HG03095 (cell line): ENCODE measurements around the gene BBS12.

ENCODE experiments used
- ATAC-seq: cut with Tn5 transposase; IDR thresholded peaks from one replicate; pipeline ENCODE4 v1.9.1; 2021; ENCODE audit warnings: moderate library complexity; ENCODE audit not compliant: unreplicated experiment

The BBS12 gene

DNA sequence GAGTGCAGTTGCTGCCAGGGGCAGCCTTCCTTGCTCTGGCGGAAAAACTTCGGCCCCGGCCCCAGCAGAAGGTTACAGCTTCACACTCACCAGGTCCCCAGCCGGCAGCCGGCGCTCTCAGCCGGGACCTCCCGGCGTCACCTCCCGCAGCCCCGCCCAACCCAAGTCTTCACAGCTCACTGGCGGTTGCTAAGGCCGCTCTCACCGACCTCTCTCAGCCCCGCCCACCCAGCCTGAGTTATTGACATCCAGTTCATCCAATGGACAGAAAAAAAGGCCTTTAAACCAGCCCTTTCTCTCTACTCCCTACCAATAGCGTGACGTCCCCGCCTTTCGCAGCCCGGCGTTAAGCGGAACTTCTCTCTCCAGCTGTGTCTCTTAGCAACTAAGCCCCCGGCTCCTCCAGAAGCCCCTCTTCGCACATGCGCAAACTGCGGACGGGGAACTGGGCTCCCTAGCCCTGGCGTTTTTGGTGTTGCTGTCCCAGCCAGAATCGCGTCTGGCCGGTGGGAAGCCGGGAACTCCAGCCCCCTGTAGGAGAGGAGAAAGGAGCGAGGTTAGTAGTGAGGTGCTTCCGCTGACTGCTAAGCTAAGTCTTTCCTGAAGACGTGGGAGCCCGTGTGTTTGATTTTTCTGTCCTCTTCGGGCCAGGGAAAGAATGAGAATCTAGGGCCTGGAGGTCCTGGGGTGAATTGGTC lies at the start of gene BBS12:
BBS12 (plus strand) TSS at position 376 of the 698 bp plus-strand sequence. CDS start 9,189 bp downstream, outside the sequence.
- ATAC-seq: peak; percentile 99

DNA sequence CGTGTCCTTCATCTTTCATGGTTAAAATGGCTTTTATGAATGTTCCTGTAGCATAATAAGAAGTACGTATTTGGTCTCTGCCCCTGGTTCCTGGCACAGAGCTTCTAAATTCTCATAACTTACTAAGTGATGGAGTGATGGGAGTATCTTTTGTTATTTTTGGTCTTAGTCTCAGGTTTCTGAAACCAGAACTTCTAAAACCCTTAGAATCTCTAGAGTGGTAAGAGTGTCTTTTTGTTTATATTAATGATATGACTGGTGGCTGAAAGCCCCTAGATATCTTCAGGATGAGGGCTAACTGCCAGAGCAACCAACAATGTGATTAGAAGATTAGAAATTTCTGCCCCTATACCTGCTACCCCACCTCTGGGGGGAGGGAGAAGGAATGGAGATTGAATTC lies 45.8 kb upstream of the BBS12 start:
- no peak for ATAC-seq

DNA sequence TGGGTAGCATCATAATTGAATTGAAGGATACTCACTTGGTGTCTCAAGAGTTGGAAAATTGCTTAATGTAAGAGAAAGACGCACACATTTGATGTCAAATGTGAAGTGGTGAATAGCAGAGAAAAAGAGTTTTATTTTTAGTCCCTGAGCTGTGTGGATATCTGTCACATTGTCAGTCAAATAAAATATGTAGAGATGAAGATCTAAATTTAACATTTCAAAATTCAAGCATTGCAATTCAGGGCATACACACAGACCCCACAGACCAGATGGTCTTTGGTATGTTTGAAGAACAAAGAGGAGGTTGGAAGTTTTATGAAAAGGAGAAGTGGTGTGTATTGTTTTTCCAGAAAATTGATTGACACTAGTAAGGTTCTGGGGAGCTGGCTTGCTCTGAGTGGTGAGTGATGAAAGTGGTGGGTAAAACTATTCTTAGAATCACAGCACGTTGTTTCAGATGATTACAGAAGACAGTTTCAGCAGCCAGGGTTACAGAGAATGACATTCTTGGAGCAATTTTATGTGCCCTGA lies 44.9 kb upstream of the BBS12 start:
- peak; percentile 42 for ATAC-seq

DNA sequence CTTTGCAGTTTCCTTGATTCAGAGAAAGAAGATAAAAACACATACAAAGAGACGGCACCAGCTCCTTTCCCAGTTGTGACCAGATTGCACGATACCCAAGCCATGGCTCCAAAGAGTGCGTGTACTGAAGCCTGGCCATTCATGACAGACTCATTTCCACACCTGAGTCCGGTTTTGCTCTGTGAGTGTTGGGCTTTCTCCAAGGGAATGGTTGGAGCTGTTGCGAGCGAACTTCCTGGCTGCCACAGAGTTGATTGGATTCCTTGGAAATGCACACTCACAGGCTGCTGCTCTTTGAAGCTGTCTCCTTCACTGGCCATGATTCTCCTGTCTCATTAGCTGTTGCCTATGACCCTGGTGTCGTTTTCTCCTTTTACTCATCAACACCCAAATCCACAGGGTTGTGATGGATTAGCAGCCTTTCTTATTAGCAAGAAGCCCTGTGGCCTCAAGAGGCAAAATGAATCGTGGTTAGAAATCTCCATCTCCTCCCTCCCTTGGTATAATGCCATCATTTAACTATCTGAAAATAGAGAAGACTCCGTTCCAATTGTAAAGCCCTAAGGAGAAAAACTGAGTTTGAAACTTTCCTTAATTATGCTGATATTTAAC lies 43.9 kb upstream of the BBS12 start:
- no peak for ATAC-seq

DNA sequence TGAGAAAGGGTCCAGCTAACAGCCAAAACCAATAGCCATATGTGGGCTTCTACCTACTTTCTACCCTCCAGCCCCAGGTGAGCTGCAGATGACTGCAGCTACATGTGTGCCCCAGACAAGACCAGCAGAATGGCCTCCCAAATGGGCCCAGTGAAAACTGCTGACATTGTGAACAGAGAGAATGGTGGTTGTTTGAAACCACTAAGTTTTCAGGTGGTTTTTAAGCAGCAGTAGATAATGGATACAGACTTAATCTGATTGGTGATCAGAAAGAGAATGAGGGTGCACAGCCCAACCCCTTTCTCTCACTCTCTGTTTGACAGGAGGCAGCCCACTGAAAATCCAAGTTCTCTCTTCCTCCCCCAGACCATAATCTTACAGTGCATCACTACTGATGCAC lies 42.5 kb upstream of the BBS12 start:
- peak; percentile 87 for ATAC-seq

DNA sequence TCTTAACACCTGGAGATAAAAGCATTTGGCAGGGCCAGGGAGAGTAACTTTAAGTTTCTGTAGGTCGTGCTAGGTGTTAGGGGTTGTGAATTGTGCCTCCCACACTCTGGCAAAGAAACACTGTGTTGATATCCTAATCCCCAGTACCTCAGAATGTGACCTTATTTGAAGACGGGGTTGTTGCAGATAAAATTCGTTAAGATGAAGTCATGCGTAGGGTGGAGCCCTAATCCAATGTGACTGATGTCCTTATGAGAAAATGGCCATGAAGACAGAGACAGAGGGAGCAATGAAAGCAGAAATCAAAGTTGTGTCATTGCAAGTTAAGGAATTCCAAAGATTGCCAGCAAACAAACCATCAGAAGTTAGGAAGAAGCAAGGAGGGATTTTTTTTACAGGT lies 40.5 kb upstream of the BBS12 start:
- no peak for ATAC-seq

DNA sequence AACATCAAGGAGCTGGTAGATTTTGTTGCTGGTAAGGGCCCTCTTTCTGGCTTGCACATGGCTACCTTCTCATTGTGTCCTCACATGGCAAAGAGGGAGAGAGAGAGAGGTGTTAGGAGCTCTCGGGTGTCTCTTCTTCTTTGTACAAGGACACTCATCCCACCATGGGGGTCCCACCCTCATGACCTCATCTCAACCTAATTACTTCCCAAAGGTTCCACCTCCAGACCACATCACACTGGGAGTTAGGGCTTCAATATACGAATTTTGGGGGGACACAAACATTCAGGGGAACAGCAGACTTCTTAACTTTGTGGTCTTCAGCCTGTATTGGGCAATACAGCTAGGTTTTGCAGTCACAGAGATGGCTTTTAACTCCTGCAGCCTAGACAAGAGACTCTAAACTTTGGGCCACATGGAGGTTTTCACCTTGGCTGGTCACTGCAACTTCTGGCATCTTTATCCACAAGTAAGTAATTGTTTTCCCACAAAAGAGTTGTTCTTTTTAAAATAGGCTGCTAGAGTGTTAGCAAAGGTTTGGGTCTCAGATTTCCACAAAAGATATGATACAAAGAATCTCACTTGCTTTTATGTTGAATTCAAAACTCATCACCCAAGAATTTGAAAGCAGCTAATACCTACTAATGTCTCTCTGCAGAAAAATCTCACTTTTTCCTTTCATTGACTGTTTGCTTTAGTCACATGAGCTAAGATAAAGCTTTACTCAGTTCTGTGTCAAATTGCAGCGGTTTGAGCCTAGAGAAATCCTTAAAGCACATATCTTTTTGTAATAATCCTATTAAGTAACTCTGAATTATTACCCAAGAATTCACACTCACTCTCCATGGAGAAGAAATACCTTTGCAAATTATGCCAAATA lies 39.6 kb upstream of the BBS12 start:
- ATAC-seq: no peak

DNA sequence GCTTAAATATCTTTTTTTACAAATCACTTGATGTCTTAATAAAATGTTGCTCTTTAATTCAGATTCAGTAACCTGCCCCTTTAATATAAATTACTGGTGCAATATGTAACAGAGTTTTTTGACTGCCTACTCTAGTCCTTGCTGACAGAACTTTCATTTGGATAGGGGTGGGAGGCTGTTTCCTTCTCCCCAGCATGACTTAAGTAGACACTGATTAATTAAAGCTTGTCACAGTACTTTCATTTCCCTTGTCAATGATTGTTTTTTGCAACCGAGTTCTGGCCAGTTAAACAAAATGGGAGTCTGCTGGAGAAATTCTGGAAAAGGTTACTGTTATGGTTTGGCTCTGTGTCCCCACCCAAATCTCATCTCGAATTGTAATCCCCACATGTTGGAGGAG lies 37.3 kb upstream of the BBS12 start:
- no peak for ATAC-seq

DNA sequence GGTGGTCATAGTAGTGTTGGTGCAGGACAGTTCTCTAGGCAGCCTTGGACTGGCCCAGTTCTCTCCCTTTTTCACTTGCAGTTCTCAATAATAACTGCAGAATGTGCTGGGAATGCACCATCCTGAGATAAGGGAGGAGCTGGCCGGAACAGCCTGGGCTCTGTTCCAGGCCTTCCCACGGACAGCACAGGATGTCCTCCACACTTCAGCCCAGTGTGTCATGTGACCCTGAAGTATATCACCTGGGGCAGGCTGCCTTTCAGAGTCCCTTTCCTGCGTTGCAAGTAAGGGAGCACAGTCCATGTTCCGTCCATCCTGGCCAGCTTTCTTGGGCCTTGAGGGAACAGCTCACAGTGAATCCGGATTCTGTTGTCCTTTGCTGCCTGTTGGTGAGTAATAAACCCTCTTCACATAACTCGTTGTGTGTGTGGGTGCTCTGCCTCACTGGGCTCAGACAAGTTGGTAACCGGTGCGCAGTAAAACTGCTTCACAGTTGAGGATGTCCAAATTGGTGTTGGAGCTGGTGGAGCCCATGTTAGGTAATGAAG lies 32.3 kb upstream of the BBS12 start:
- ATAC-seq: no peak

DNA sequence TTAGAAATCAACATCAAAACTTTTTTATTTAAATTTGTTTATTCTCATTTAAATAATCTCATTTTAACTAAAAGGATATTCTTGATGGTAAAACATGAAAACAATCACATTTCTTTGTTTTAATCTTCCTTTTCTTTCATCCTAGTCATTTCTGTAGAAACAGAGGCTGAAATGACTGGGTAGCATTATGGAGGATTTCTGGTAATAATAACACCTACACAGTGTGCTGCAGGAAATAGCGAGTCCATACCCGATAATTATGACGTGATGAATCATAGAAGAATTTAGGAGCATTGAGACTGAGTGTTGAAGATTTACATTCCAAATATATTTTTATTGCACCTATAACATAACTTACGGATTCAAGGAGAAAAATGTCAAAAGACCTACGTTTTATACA lies 31.4 kb upstream of the BBS12 start:
- no peak for ATAC-seq

DNA sequence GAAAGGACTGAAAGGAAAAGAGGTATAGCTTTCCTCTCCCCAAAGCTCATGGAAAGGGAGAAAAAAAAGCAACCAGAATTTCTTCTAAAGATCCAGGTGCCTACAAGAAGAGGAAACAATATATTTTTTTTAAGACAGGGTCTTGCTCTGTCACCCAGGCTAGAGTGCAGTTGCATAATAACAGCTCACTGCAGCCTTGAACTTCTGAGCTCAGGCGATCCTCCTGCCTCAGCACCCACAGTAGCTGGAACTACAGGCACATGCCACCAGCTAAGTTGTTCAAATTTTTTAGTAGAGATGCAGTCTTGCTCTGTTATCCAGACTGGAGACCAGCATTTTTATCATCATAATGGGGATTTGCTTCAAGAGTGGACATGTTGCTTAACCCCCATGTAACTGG lies 30.5 kb upstream of the BBS12 start:
- ATAC-seq: no peak

DNA sequence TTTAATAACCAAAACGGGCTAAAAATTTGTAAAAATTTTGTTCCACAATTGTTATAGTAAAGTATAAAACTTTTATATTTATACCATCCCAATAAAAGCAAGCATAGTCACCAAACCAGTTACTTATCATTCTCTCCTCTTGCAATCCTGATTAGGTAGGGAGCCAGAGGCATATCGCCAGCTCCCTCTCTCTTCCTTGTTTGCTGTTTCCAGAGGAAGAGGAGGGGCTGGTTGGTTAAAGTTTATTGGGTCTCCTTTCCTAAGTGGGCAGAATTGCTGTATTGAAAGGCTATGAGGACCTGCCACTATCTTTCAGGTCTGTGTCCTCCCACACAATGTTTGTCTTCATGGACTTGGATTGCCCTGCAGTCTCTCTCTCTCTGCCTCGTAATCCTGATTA lies 29.6 kb upstream of the BBS12 start:
- no peak for ATAC-seq

DNA sequence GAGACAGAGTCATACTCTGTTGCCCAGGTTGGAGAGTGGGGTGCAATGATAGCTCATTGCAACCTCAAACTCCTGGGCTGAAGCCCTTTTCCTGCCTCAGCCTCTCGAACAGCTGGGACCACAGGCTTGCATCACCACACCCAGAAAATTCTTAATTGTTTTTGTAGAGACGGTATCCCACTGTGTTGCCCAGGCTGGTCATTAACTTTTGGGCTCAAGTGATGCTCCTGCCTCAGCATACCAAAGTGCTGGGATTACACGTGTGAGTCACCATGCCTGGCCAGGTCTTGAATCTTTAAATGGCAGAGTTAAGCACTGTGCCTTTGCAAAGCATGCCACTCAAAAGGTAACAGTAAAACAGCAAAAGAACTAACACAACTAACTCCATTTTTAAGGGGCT lies 28.6 kb upstream of the BBS12 start:
- ATAC-seq: no peak

DNA sequence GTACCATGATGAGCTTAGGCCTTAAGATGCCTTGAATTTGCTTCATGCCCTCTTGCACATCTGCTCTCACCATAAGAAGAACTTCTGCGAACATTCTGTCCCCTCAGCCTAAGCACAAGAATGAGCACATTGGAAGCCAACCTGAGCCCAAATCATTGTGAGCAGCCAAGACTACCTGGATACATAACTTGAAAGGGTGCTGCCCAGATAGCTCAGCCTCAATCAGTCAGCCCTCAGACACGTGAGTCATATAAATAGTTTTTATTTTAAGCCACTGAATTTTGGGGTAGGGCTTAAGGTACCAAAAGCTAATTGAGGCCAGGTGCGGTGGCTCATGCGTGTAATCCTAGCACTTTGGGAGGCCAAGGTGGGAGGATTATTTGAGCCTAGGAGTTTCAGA lies 27.5 kb upstream of the BBS12 start:
- no peak for ATAC-seq

DNA sequence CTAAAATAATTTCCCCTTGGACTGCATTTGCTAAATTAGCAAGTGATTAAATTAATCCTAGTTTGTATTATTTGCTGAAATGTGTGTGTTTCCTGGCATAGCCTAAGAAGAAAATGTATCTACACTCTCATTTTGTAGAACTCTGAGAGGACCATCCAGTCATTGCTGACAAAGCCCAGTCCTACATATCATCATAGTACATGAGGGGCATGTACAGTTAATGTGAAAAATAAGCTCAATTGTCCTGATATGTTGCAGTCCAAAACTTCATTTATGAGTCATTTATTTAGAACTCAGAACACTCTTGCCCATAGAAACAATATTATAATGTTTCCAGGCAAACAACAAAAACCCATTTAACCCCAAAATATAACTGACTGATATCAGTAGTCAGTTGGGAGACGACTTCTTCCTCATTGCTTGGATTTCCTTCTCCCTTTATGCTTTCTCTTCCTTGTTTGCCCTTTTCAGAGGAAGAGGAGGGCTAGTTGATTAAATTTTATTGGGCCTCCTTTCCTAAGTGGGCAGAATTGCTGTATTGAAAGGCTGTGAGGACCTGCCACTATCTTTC lies 26.9 kb upstream of the BBS12 start:
- no peak for ATAC-seq

DNA sequence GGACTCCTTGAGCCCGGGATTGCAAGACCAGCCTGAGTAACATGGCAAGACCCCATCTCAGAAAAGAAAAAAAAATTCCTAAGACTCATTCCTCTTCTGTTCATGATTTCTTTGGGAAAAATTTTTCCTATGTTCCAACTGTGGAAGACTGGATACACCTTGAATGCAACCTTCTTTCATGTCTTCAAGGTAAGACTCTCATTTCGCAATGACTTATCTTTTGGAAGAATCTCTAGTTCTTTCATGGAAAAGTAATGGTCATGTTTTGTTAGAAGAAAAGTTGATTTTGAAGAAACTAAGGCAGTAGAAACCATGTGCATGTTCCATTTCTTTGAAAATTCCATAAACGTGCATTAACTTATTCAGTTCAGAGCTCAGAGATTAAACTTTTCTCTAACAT lies 26.0 kb upstream of the BBS12 start:
- no peak for ATAC-seq

DNA sequence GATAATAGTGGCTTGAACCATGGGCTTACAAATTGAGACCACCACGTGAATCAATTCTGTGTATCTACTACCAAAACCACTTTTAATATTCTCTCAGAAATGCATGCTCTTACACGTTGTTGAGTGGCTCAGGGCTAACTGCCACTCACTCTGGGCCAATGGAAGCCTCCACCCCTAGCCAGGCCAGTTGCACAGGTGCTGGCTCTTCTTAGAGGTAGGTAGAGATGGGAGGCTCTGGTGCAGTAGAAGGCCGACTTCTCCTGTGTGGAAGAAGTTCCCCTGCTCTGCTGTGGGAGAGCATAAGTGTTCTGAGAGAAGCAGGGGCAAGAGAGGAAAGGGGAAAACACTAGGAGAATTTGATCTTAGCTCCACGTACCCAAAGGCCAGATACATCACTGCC lies 25.0 kb upstream of the BBS12 start:
- no peak for ATAC-seq

DNA sequence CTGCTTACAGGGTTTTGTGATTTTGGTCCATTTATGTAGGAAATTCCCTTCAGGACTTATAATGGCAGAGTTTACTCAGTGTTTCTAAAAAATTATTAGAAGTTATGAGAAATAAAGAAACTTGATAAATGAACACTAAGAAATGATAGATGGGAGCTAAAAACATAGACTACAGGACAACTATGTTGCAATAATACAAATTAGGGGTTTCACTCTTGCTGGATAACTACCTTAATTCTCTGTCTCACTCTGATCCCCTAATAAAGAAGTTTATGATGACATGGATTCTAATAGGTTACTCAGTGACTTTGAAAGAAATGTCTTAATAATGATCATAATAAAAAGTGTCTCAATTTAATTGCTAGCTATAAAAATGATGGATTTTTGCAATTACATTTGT lies 23.3 kb upstream of the BBS12 start:
- no peak for ATAC-seq

DNA sequence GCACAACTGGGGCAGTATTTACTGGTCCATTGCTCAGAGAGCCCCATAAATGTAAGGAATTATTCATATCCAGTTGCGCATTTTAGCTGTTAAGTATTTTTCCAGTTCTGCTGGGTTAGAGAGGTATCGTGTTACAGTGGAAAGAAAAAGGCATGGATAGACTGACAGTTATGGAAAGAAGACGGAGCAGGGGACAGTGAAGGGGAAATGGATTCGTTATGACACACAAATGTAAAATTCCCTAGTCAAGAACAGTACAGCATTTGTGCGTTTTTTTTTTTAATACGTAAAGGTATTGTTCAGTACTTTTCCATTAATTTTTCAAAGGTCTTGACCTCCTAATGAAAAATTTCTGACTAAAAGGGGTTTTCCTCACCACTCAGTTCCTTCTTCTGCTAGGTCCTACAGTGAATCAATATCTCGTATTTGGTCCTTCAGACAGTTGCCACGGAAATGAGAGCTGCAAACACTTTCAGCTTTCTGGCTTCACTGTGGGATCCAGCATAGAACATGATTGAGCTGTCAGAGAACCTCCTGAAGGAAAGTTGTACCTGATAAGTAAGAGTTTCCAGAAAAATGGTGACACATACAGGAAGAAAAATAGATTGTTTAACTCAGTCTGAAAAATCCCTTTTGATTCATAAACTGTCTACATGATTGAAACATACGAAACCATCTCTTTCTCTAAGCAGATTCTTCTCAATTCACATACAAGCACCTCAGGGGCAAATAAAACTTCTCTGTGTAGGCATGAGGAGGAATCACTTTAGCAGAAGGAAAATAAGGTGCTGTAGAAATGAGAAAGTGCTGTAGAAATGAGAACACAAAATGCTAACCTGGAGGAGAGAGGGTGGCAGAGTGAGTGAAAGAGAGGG lies 21.8 kb upstream of the BBS12 start:
- peak; percentile 72 for ATAC-seq

DNA sequence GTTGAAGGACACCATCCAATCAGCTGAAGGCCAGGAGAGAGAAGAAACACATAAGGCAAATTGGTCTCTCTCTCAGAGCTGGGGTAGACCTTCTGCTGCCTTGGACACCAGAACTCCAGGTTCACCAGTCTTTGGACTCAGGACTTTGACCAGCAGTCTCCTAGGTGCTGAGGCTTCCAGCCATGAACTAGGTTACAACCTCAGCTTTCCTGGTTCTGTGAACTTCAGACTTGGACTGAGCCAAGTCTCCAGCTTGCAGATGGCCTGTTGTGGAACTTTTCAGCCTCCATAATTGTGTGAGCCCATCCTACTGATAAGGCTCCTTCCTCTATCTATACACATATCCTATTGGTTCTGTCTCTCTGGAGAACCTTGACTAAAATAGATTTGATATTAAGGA lies 20.6 kb upstream of the BBS12 start:
- no peak for ATAC-seq
